Activated CD4-positive, alpha-beta T cell treated with anti-CD3 and anti-CD28 coated beads, Interleukin-2, amount 50 U/mL, for 1 hour (primary cell): ENCODE measurements around the gene TSHZ2.

Experiments used
- DNase-seq: peaks from one replicate; pipeline ENCODE4 v3.0.0-alpha.2; 2020

TSHZ2 gene

DNA sequence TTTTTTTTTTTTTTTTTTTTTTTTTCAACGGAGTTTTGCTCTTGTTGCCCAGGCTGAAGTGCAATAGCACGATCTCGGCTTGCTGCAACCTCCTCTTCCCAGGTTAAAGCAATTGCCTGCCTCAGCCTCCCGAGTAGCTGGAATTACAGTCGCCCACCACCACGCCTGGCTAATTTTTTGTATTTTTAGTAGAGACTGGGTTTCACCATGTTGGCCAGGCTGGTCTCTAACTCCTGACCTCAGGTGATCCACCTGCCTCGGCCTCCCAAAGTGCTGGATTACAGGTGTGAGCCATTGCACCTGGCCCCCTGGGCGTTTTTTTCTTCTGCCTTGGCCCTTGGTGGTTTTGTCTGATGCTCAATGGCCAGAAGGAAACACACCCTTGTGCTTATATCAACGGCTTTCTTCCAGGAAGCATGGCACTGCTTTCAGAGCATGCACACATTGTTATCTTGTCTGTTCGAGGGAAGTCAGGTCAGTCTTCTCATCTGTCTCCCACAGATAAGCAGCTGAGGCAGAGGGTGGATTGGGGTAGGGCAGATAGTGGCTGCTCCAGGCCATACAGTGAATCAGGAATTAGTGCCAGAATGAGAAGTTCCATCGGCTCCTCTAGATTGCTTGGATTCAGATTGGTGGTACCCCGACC lies 203.1 kb downstream of the TSHZ2 start:
- no peak for DNase-seq

DNA sequence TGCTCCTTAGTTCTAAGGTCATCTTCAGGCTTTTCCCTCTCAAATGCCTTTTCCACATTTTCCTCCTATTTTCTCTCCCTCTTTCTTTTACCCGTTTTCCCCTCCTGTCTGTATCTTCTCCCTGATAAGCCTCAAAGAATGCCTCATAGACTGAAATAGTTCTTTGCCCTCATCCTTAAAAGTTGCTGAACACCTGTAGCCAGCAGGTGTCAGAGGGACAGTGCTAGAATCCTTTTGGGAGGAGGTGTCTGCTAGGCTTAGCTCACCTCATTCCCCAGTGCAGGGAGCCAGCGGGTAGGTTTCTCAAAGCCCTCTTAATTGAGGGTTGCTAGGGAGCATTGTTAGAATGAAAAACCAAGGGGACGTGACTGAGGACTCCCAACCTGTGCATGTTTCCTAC lies 204.0 kb downstream of the TSHZ2 start:
- DNase-seq, result no peak

DNA sequence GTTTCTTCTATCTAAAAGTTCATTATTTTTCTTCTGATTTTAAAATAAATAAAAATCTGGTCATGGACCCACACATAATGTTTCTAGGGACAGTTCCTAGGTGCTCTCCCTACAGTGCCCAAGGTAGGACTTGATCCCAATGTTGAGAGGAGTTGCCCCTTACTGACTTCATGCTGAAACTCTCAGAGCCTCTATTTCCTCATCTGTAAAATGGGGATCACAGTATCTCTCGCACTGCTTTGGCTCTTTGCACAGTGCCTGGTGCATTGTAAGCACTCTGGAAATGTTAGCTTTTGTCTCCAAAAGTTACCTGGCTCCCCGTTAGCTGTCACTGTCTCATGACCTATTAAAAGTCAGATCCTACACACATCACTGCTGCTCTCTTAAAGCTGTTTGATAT lies 205.5 kb downstream of the TSHZ2 start:
- DNase-seq, result no peak

DNA sequence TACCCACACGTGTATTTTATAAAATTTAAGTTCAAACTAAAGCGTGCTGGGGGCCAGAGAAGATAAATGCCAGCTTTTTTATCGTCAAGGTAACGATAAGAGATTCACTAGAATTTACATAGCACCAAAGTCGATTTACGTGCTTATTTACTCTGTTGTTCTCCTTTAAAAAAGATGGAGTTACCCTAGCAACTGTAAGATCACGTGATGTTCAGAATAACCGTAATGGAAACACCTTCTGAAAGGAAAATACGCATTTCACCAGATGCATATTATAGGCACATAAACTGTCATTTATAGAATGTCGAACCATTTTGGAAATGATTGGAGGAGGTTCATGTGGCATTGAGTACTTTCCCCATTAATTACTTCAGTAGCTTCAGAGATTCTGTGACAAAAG lies 207.6 kb downstream of the TSHZ2 start:
- no peak for DNase-seq

DNA sequence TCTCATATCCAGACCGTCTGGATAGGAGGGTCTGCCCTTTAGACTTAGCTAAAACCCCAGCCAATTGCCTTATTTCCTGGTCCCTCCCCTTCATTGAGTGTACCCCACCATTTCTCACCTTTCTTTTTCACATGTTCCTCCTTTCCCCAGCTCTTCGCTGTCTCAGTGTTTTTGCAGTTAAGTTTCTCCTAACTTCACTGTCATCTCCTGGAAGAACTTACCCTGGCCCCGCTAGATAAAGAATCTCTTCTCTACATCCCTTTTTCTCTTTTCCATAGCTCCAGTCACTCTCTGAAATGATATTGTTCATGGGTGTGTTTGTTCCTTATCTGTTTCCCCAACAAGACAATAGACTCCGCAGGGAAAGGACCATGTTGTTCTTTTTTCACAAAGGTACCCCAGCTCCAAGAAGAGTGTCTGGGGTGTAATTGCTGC lies 208.8 kb downstream of the TSHZ2 start:
- DNase-seq, result no peak

DNA sequence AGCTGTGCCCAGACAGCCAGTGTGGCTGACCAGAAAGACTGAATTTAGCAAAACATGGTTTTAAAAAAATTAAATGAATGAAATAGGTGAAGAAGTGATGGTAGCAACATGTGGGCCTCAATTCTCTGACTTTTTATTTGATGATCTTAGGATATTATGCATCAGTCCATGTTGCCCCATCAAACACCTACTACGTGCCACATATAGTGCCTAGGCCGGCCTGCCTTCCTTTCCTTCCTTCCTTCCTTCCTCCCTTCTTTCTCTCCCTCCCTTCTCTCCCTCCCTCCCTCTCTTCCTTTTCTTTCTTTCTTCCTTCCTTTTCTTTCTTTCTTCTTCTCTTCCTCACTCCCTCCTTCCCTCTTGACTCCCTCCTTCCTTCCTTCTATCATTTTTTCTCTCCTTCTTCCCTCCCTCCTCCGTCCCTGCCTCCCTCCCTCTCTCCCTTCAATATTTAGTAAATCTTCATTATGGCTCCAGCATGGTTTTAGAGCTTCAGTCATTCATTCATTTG lies 209.8 kb downstream of the TSHZ2 start:
- no peak for DNase-seq

DNA sequence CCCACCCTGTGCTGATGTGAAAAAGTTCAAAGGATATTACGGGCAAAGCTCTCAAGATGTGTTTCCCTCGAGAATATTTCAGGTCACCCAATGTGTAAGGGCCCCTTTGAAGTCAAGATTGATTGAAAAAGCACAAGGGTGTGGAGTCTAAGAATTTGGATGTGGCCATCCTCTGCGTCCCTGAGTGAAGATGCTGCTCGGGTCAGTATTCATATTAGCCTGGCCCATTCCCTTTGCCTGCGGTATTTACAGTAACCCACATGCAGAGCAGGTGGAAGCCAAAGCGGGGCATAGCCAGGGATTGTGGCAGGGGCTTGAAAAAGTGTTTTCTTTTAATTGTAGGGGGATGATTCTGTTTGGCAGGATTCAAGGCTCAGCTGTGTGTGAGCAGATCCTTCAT lies 211.0 kb downstream of the TSHZ2 start:
- no peak for DNase-seq

DNA sequence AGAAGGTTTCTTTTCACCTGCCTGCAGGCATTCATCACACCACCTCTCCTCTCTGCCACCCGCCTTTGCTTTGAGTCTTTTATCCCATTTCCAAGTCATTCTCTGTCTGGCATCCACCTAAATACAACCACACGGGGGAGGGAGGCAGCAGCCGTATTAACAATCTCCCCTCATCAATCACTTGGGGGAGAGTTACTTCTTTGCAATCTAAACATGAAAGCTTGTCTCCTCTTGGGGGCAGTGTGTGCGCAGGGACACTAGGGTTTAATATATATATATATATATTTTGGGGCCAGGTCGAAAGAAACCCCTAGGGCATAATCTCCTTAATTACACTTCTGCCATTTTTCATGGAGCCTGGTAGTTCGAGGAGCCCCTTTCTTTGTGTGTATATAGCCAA lies 214.5 kb downstream of the TSHZ2 start:
- DNase-seq, result no peak

DNA sequence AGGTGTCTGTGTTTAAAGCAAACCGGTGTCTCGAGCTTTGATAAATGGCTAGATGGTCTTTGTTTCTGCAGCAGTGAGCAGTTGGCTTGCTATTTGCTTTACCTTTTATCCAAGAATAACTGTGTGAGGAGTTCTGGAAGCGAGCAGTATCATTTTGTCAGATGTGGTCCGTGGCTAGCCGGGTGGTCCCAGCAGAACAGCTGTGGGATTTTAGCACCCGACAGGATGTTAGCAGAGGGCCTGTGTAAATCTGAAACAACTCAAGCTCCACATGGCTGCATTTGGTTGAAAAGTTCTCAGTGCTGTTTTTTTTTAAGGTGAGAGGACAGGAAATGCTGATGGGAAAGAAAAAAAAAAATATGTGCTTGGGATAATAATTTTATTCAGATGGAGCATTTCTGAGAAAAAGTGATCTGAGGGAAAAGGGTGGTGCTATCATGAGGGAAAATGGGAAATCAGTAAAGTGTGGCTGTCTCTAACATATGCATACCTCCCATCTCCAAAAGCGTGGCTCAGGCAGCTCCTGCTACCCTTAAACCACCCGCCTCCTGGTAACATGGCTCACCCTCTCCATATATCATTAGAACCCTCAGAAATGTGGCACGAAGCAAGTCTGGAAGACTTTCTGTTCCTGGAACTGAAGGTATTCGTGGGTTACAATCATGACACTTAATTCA lies 215.4 kb downstream of the TSHZ2 start:
- no peak for DNase-seq

DNA sequence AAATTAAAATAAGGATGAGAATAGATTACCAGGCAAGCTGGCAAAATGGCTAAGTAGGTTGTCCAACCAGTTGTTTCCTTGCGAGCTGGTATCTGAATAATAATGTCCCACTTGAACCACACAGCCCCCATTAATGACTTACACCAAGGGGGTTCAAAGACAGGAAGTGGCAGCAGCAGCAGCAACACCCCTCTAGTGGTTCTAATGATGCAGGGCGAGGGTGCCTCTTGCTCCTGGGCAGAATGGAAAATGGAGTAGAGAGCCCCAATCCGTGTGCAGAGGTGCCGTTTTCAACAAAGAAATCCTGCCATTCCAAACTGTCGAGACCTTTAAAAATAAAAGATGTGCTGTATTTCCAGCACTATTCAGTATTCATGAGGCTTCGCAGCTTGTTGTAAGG lies 218.1 kb downstream of the TSHZ2 start:
- no peak for DNase-seq

DNA sequence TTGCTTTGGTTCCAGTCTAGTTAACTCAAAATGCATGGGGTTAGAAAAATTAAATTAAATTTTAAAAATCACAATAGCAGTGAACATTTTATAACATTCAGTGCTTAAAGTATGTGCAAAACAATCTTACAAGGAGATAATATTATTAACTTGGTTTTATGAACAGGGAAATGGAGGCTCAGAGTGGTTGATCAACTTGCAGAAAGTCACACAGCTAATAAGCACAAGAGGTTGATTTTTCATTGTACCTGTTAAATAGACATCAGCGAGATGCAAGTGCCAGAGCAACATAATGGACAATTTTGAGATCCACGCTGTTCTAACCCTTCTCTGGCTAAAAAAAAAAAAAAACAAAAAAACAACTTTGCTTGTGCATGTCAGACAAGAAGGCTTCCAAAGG lies 219.8 kb downstream of the TSHZ2 start:
- DNase-seq, result no peak

DNA sequence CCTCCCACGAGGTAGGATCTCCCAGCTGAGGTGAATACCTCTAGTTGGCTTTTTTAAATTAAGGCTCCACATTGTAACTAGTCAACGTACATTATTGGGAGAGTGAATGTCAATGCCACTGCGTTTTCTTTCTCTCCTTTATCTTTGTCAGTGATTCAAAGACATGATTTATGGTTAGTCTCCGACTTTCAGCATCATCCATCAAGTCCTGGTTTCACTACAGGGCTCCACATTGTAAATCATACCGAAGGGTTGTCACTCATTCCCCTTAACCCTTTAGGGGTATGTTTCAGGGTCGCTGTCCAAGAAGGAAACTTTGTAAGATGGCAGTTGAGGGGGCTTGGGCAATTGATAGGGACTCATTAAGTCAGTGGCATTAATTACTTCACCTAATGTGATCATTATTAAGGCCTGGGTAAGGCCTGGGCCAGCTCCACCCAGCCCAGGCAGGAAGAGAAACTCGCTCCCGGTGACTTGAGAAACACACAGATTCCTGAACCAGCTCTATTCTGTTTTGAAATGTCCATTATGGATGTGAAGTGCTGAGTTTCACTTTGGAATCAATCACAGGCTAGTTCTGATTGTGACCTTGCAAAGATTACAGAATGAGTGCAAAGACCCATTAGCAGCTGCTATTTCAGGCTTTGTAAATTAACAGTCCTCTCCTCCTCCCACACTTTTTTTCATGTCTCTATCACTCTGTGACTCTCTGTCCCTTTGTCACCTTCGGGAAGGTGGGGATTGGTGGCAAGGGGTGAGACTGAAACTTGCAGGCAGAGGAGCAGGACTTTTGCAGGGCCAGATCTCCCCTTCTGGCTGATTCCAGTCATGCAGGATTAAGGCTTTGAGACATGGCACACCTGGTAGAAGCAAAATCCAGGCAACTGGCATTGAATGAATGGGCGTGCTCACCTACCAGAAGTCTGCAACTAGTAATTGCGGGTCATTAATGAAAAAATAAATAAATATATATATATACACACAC lies 222.4 kb downstream of the TSHZ2 start:
- no peak for DNase-seq

DNA sequence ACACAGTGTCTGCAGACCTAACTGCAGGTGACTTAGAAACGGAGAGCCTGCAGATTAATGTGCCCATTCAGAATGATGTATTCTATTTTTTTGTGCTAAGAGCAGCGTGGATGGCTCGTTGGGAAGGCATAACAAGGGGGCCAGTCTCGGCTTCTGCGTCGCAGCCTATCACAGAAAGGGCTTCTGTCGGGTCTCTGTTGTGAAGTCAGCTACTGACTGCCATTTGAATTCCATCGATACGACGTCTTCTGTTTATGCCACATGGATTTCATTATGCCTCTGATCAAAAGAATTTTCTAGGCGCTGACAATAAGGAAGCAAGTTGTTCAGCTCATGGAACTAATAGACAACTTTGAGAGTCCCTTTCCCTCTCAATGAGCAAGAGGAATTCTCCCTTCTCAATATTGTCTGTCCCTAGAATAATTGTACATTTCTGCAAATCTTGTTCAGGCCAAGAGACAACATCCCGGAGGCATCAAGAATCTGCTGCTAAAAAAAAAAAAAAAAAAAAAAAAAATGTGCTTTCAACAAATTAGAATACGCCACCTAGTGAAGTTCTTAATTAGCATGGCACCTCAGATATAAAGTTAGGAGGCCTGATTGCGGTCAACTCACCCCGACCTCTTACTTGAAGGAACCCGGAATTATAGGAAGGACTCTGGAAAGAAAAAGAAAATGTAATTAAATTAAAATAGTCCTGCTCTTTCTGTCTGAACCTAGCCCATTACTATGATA lies 223.9 kb downstream of the TSHZ2 start:
- no peak for DNase-seq

DNA sequence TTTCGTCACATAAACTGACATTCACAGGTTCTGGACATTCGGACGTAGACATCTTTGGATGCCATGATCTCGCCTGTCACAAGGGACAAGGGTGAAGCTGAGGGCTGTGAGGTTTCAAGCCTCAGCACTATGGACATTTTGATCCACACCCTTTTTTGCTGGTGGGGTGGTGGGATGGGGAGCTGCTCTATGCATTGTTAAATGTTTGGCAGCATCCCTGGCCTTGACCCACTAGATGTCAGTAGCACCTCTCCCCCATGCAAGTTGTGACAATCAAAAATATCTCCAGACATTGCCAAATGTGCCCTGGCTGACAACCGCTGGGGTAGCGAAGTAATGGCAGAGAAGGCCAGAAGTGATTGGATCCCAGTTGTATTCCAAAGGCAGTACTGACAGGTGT lies 229.4 kb downstream of the TSHZ2 start:
- DNase-seq, result no peak

DNA sequence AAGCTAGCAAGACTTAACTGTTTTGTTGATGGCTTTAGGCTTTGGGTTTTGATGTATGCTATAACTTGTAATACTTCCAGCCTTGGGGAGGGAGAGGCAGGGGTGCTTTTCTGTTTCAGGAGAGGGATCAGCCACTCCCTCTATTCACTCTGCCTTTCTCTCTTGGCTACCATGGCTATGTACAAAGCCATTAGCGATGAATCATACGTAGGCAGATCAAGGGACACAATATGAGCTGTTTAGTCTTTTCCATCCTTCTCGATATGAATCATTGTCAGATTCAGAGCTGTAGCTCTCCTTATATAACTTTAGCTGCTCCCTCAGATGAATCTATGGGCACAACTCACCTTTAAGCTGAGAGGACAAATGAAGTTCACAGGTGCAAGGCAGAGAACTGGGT lies 230.6 kb downstream of the TSHZ2 start:
- no peak for DNase-seq

DNA sequence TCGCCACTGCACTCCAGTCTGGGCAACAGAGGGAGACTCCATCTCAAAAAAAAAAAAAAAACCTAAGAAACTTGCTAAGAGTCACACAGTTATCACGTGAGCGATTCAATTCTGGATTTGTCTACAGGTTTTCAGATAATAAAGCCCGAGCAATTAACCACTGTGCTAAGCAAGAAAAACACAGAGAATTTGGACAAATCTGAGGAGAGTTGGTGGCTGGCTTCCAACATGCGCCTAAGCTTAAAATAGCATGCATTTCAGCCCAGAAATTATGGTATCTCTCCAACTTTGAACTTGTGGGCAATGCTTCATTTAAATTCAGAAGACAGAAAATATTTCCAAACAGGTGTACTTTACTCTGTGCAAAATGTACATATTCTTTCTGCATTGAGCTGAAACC lies 232.9 kb downstream of the TSHZ2 start:
- no peak for DNase-seq

DNA sequence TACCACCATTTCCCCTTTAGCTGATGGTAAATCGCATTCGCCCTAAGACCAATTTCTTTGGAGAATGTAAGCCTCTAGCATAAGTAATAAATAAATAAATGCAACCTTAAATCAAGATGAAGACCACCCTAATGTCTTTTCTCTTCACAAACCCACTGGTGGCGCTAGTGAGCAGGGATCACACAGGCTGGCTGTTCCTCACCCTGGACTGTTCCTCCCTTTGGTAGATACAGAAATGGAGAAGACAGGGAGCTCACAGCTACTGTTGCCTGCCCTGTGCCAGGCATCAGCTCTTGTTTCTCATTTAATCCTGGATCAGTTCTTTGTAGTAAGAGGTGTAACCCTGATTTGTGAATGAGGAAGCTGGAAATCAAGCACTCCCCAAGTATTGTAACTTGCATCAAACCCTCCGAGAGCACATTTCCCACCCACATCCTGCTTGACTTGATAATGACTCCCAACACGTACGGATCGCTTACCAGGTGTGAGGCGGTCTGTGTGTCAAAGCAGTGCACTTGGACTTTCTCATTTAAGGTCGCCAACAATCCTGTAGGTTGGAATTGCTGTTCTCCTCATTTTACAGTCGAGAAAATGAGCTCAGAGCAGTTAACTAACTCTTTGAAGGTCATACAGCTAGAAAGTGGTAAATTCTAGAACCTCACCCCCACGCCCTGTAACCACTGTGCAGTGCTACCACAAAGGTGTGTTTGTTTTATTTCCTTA lies 236.1 kb downstream of the TSHZ2 start:
- DNase-seq, result peak; percentile 10

DNA sequence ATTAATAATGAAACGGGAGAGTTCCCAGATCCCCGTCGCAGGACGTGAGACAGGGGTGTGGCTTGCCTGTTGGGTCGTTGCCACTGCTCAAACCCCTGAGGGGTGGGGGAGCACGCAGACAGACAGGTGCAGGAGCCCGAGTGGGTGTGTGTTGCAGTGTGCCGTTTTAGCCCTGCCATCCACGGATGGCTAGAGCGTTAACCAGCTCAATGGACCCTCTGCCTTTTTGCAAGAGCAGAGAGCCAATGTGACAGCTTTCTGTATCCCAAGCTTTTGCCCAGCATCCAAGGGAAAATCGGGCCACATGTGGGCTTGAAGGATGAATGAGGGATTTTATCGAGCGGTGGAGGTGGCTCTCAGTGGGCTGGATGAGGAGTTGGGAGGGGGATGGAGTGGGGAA lies 237.9 kb downstream of the TSHZ2 start:
- DNase-seq, result no peak

DNA sequence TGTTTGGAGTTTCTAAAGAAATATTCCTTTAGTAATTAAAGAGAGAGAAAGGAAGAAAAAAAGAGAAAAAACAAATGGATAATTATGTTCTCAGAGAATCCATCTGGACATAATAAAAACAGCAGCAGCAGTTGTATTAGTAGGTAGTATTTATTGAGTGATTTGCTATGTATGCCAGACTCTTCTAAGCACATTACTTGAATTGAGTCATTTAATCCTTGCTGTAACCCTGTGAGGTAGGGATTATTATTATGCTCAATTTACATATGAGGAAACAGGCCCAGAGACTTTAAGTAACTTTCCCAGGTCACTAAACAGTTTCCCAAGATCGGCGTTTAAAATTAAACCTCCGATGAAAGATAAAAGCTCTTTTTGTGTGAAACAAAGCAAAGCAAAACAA lies 238.8 kb downstream of the TSHZ2 start:
- no peak for DNase-seq

DNA sequence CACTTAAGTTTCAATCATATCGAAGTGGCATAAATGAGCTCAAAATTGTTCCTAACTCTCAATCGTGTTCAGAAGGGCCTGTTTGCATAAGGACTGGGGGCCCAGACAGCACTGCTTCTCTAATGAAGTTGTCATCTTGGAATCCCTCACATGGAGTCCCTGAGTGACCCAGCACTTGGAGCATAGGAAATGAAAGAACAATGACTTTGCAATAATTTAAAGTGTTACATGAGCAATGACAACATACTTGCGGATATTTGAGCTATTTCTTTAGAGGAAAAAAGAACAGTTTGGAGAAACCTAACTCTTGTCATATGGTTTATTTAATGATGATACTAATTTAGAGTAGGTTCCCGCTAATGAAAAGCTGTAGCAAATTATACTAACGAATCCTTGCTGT lies 239.9 kb downstream of the TSHZ2 start:
- no peak for DNase-seq

DNA sequence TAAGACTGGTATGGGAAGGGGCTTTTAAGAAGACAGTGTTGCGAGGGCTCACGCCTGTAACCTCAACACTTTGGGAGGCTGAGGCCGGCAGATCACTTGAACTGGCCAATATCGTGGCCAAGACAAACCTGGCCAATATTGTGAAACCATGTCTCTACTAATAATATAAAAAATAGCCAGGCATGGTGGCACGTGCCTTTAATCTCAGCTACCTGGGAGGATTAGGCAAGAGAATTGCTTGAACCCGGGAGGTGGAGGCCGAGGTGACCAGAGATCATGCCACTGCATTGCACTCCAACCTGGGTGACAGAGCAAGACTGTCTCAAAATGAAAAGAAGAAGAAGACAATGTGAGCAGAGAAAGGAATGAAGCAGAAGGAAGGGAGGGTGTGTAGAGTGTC lies 242.2 kb downstream of the TSHZ2 start:
- DNase-seq, result no peak

DNA sequence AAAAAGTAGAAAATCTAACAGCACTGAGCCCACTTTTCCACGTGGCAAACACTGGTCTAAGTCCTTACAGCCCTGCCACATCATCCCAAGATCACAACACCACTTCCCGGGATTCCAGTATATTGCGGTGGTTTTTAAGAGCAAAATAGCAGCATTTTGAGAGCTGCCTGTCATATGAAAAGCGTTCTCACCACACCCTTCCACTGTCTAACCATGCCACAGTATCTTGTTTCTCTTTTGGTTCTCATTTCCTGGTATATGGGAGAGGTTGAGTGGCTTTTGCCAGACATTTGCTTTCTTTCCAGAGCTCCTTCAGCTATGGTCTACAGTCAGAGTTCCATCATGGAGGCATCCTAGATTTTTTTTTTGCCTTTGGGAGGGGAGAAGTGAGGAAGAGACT lies 243.0 kb downstream of the TSHZ2 start:
- no peak for DNase-seq
